Lung (tissue), 12 donors: ENCODE measurements around the gene IL20RA. TPM values are rescaled to one million over a fixed set of nuclear protein-coding genes. Genes with fewer than 3 reads are reported as not detected.

Source experiments
- ATAC-seq: fragments of 200-7000 bp; cut with Tn5 transposase; one replicate; pipeline ENCODE4 v1.9.1; 2020; ENCODE audit warnings: moderate number of reproducible peaks; ENCODE audit not compliant: insufficient read depth, low FRiP score
- DNase-seq, 3 donors: peaks; one replicate each; pipeline ENCODE4 v3.0.0-alpha.2; 2013 to 2017
- H3K27ac ChIP-seq, 2 donors: one replicate each; pipeline ENCODE4 v1.5.1; 2013; ENCODE audit warnings: mild to moderate bottlenecking in 2 of 2, moderate library complexity in 2 of 2, control low read depth in 1 of 2, inconsistent platforms in 1 of 2, low read depth in 1 of 2, low read length in 1 of 2
- H3K27me3 ChIP-seq, 3 donors: one replicate each; pipeline ENCODE4 v1.5.1; 2013; ENCODE audit warnings: low read length in 2 of 3; ENCODE audit not compliant: control insufficient read depth in 3 of 3, insufficient read depth in 3 of 3
- H3K36me3 ChIP-seq, 4 donors: one replicate each; pipeline ENCODE4 v1.5.1; 2013; ENCODE audit warnings: low read length in 4 of 4, mild to moderate bottlenecking in 1 of 4, moderate library complexity in 1 of 4; ENCODE audit not compliant: control insufficient read depth in 4 of 4, insufficient read depth in 4 of 4
- H3K4me1 ChIP-seq, 5 donors: one replicate each; pipeline ENCODE4 v1.5.1; 2013; ENCODE audit warnings: low read length in 5 of 5, mild to moderate bottlenecking in 2 of 5, moderate library complexity in 1 of 5; ENCODE audit not compliant: control insufficient read depth in 5 of 5, insufficient read depth in 5 of 5
- H3K4me3 ChIP-seq: one replicate; pipeline ENCODE4 v1.5.1; 2013; ENCODE audit warnings: mild to moderate bottlenecking, control low read depth, moderate library complexity
- H3K9ac ChIP-seq, 2 donors: one replicate each; pipeline ENCODE4 v1.5.1; 2013; ENCODE audit warnings: low read length in 2 of 2, control low read depth in 1 of 2; ENCODE audit not compliant: insufficient read depth in 1 of 2
- H3K9me3 ChIP-seq, 4 donors: one replicate each; pipeline ENCODE4 v1.5.1; 2013; ENCODE audit warnings: low read length in 3 of 4, mild to moderate bottlenecking in 1 of 4, moderate library complexity in 1 of 4; ENCODE audit not compliant: control insufficient read depth in 4 of 4, insufficient read depth in 3 of 4
- WGBS, 2 donors: extraction: QIAGEN DNeasy Blood & Tissue Kit; methylation state at CpG; one replicate each; pipeline ENCODE4 v1.1.7; 2013; 5-methylcytosine and 5-hydroxymethylcytosine counted together
- polyA plus RNA-seq, 2 donors: library from polyadenylated mRNA; stranded (reverse); fragments of 200-250 nt; gene quantifications; one replicate each; pipeline ENCODE4 v1.2.1, GENCODE V29; 2013
- total RNA-seq, 2 donors: library from RNA; depleted of rRNA in 1 of 2; stranded (reverse); fragments of >200 nt in 1 of 2; gene quantifications; one replicate each; pipeline ENCODE4 v1.2.1, GENCODE V29; 2014 to 2021
- TF ChIP-seq, protein P1 (sequence below): IDR thresholded peaks from 2 replicates; pipeline ENCODE4 v1.5.1; 2012; ENCODE audit warnings: mild to moderate bottlenecking; ENCODE audit errors: control extremely low read depth, extremely low read depth
- donor health status: control.
- donor health status: control.
- donor health status: Bipolar disorder and iron deficiency.
- donor health status: healthy.
- donor health status: DM: yes; HTN: yes; CAD: no.

IL20RA gene
- total and polyA plus RNA-seq, 4 donors, result 3.7 to 16.2 (median 6.7) TPM

DNA sequence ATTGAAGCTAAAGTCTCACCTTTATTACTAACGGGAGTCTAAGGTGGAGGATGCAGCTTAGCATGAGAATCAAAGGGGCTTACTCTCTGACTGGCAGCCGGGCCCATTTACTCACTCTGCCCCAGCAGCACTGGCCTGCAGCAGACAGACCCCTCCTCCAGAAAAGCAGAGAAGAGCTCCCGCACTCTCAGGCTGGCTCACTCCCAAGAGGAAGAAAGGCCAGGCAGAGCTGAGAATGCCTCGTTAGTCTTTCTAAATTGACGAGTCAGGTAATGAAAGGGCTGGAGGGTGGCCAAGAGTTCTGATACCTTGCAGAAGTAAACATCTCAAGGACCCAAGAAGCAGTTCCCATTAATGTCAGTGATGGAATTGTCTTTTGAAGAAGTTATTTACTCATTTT, 44.5 kb upstream of the IL20RA start:
- Histone ChIP-seq H3K9me3 (peaks cover 0 to 4% (median 0%) of the 10 kb centered on the region in 4 donors), H3K4me3 (no peak overlapping the region), H3K36me3 (no peaks in the 10 kb centered on the region), H3K27ac (no peak overlapping the region), H3K4me1 (peaks cover 0 to 1% (median 0%) of the 10 kb centered on the region in 5 donors), H3K27me3 (no peaks in the 10 kb centered on the region), H3K9ac (no peak overlapping the region)
- DNase-seq (peak in 1 of 3 donors; percentile 19), ATAC-seq (no peak)
- TF ChIP-seq, protein P1, sequence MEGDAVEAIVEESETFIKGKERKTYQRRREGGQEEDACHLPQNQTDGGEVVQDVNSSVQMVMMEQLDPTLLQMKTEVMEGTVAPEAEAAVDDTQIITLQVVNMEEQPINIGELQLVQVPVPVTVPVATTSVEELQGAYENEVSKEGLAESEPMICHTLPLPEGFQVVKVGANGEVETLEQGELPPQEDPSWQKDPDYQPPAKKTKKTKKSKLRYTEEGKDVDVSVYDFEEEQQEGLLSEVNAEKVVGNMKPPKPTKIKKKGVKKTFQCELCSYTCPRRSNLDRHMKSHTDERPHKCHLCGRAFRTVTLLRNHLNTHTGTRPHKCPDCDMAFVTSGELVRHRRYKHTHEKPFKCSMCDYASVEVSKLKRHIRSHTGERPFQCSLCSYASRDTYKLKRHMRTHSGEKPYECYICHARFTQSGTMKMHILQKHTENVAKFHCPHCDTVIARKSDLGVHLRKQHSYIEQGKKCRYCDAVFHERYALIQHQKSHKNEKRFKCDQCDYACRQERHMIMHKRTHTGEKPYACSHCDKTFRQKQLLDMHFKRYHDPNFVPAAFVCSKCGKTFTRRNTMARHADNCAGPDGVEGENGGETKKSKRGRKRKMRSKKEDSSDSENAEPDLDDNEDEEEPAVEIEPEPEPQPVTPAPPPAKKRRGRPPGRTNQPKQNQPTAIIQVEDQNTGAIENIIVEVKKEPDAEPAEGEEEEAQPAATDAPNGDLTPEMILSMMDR, result no peak
- WGBS, 2 donors, result 49% methylated on average over 5 of the region's 5 CpGs

DNA sequence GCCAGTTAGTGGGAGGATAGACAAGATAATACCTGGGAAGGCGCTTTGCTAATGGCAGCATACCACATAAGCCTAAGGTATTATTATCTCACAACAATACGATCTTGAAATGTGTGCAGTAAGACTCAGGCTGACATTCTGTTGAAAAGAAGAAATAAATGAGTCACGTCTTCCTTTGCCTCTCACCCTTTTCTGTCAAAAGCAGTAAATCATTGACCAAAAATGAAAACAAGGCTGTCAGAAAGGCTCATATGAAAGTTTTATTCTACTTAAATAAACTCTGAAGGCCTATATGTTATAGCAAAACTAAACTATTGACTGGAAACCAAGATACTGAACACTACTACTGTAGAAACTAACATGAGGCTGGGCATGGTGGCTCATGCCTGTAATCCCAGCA, 43.1 kb upstream of the IL20RA start:
- H3K36me3 ChIP-seq, result no peaks in the 10 kb centered on the region
- DNase-seq (no peak), ATAC-seq (no peak)
- peaks cover 0 to 4% (median 0%) of the 10 kb centered on the region in 4 donors for H3K9me3 ChIP-seq
- no peak overlapping the region for H3K9ac ChIP-seq
- no peak overlapping the region for H3K27ac ChIP-seq
- peaks cover 0 to 1% (median 0%) of the 10 kb centered on the region in 5 donors for H3K4me1 ChIP-seq
- no peaks in the 10 kb centered on the region for H3K27me3 ChIP-seq
- WGBS, 2 donors, result 80 to 83% methylated on average over 3 of the region's 3 CpGs
- TF ChIP-seq, protein P1, result no peak
- no peak overlapping the region for H3K4me3 ChIP-seq

DNA sequence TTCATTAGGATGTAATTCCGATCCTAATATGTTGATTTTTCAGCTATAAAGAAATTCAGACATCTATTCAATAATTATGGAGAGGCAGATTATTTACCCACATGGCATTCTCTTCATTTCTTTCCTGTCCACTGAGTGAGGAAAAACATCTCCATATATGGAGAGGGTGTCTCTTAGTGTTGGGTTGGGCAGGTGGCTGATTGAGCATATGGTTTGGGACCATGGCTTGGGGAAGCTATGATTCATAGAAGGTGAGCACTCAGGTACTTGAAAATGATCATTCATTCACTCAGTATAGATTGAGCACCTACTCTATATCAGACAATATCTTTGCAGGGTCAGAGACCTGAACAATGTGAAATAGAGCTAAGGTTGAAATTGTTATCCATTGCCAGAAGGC, 41.3 kb upstream of the IL20RA start:
- peaks cover 0 to 4% (median 0%) of the 10 kb centered on the region in 4 donors for H3K9me3 ChIP-seq

More for the DNA sequence above, 41.3 kb upstream of the IL20RA start:
- ATAC-seq (no peak), DNase-seq (no peak)
- TF ChIP-seq, protein P1, result no peak
- Histone ChIP-seq H3K4me3 (no peak overlapping the region), H3K27ac (no peak overlapping the region), H3K36me3 (no peaks in the 10 kb centered on the region), H3K9ac (no peak overlapping the region), H3K27me3 (no peaks in the 10 kb centered on the region), H3K4me1 (peaks cover 0 to 1% (median 0%) of the 10 kb centered on the region in 5 donors)
- 91 to 95% methylated on average over 1 of the region's 1 CpG for WGBS, 2 donors
